ENCODE measurements around the gene ENTPD2. TPM values are rescaled to one million over a fixed set of nuclear protein-coding genes. Genes with fewer than 3 reads are reported as not detected.

ENTPD2 gene
- total and polyA plus RNA-seq, 2 donors (not counting 3 experiments of a cell fraction or from before 2014, with no cell fraction given): not detected

- Histone ChIP-seq H3K79me2 (ENCODE audit: control insufficient read depth, insufficient read depth, low read length) (no peaks in the 10 kb centered on the region), H3K36me3 (ENCODE audit: control insufficient read depth in 2 of 2, extremely low read depth in 1 of 2, insufficient read depth in 2 of 2, low read length in 2 of 2) (peaks cover 4 to 63% of the 10 kb centered on the region in 2 experiments), H3K27me3 (ENCODE audit: control insufficient read depth in 2 of 2, insufficient read depth in 2 of 2, low read length in 2 of 2) (no peaks in the 10 kb centered on the region), H3K4me1 (ENCODE audit: control insufficient read depth, extremely low read depth, insufficient read depth, low read length) (no peaks in the 10 kb centered on the region), H3K4me3 (replicated peaks in 1 of 3; ENCODE audit: insufficient read depth in 1 of 3, low read depth in 1 of 3, low read length in 3 of 3) (no peak overlapping the region), H3K4me2 (ENCODE audit: insufficient read depth, low read length) (no peak overlapping the region), H3K9me3 (replicated peaks; ENCODE audit: control insufficient read depth, insufficient read depth, low read length) (no peaks in the 10 kb centered on the region), H3K9ac (replicated peaks; ENCODE audit: extremely low read depth, insufficient read depth, low read length) (no peak overlapping the region), H2AFZ (ENCODE audit: low read depth, low read length) (no peak overlapping the region), H3K27ac (ENCODE audit: insufficient read depth, low read depth, low read length) (no peak overlapping the region), H3K9me1 (replicated peaks; ENCODE audit: control insufficient read depth, extremely low read depth, insufficient read depth, low read length) (no peaks in the 10 kb centered on the region), H4K20me1 (replicated peaks; ENCODE audit: control insufficient read depth, extremely low read depth, insufficient read depth, low read length) (no peaks in the 10 kb centered on the region)
- DNase-seq (ENCODE audit: low read depth, low spot score): no peak
- TF ChIP-seq POLR2AphosphoS5 (IDR thresholded peaks at IDR 0.05; ENCODE audit: insufficient read depth, low read depth, low read length): no peak
- TF ChIP-seq EZH2 (IDR thresholded peaks at IDR 0.05; ENCODE audit: borderline replicate concordance, low read depth, low read length, severe bottlenecking): no peak
- no peak for TF ChIP-seq JUN (IDR thresholded peaks at IDR 0.05; ENCODE audit: borderline replicate concordance, insufficient read depth, insufficient read length, low read depth)
- TF ChIP-seq POLR2A (IDR thresholded peaks at IDR 0.05; ENCODE audit: low read depth, low read length): no peak
- TF ChIP-seq MAX (IDR thresholded peaks at IDR 0.05; ENCODE audit: insufficient read depth, insufficient read length): no peak
- no peak for TF ChIP-seq FOS (IDR thresholded peaks at IDR 0.05; ENCODE audit: borderline replicate concordance, insufficient read depth, low read length)
- TF ChIP-seq, protein P1, sequence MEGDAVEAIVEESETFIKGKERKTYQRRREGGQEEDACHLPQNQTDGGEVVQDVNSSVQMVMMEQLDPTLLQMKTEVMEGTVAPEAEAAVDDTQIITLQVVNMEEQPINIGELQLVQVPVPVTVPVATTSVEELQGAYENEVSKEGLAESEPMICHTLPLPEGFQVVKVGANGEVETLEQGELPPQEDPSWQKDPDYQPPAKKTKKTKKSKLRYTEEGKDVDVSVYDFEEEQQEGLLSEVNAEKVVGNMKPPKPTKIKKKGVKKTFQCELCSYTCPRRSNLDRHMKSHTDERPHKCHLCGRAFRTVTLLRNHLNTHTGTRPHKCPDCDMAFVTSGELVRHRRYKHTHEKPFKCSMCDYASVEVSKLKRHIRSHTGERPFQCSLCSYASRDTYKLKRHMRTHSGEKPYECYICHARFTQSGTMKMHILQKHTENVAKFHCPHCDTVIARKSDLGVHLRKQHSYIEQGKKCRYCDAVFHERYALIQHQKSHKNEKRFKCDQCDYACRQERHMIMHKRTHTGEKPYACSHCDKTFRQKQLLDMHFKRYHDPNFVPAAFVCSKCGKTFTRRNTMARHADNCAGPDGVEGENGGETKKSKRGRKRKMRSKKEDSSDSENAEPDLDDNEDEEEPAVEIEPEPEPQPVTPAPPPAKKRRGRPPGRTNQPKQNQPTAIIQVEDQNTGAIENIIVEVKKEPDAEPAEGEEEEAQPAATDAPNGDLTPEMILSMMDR (IDR thresholded peaks at IDR 0.05; ENCODE audit: extremely low read depth in 1 of 2, insufficient read depth in 1 of 2, low read depth in 1 of 2, low read length in 2 of 2): no peak
- TF ChIP-seq MYC (IDR thresholded peaks at IDR 0.05; ENCODE audit: low read depth, low read length): no peak
- no peak for TF ChIP-seq GATA2 (IDR thresholded peaks at IDR 0.05; ENCODE audit: insufficient read depth, insufficient read length, low read depth, low read length)
- CTCF ChIA-PET: interaction anchor here (1.0 kb wide), 1 partner anchor 17 kb away, joined by 3 read pairs; the partner anchor contains the start of gene MAN1B1
- FAIRE-seq: no peak
- POLR2A ChIA-PET: no interaction called here
- intact Hi-C loops (cut with micrococcal nuclease) (no loop called here), dilution Hi-C loops (cut with MboI; ENCODE audit: extremely low pct_ligation_motif_present, low sequenced_read_pairs) (no loop called here)
- BruUV-seq (replicated peaks): no TSS peak
Observed at GRCh38 chr9:137103206-137103999, 49.5 kb upstream of the ENTPD2 start.
